Measurements from ENCODE around the gene PITX3. TPM values are rescaled to one million over a fixed set of nuclear protein-coding genes. Genes with fewer than 3 reads are reported as not detected.

The PITX3 gene
- total RNA-seq, 1 donor from 2014 or later = 1.7 TPM

- DNase-seq (ENCODE audit: low read depth) (no peak), FAIRE-seq (no peak)
- Histone ChIP-seq H2AFZ (ENCODE audit: low read depth, low read length) (no peak overlapping the region), H4K20me1 (ENCODE audit: insufficient read depth, low read length) (peaks cover 92% of the 10 kb centered on the region), H3K9me3 (ENCODE audit: insufficient read depth, low read depth, low read length) (no peaks in the 10 kb centered on the region), H3K4me2 (ENCODE audit: low read length) (no peak overlapping the region), H3K27ac (ENCODE audit: low read depth, low read length) (no peak overlapping the region), H3K79me2 (ENCODE audit: insufficient read depth, low read length) (peaks cover 82% of the 10 kb centered on the region), H3K9ac (ENCODE audit: low read length) (no peak overlapping the region), H3K27me3 (ENCODE audit: insufficient read depth, low read length) (no peaks in the 10 kb centered on the region), H3K4me3 (ENCODE audit: insufficient read depth, low read depth, low read length) (no peak overlapping the region), H3K36me3 (ENCODE audit: insufficient read depth, low read length) (peaks cover 14% of the 10 kb centered on the region), H3K4me1 (ENCODE audit: insufficient read depth, low read length) (peaks cover 21% of the 10 kb centered on the region)
- H3K36me3 Mint-ChIP-seq (ENCODE audit: low read depth, unreplicated experiment) = peaks cover 19% of the 10 kb centered on the region
- H3K4me1 Mint-ChIP-seq (ENCODE audit: low read depth, unreplicated experiment) = peaks cover 37% of the 10 kb centered on the region
- no peaks in the 10 kb centered on the region for H3K27me3 Mint-ChIP-seq (ENCODE audit: low read depth, unreplicated experiment)
- H3K4me3 Mint-ChIP-seq (ENCODE audit: unreplicated experiment) = no peak overlapping the region
- no peak overlapping the region for H3K27ac Mint-ChIP-seq (ENCODE audit: unreplicated experiment)
- H3K9me3 Mint-ChIP-seq (ENCODE audit: unreplicated experiment) = no peaks in the 10 kb centered on the region
- TF ChIP-seq EZH2 (IDR thresholded peaks at IDR 0.05; ENCODE audit: insufficient read depth, low read length) (no peak), CTCF (IDR thresholded peaks at IDR 0.05; ENCODE audit: insufficient read depth, low read depth, low read length) (no peak)
These were observed 25.4 kb upstream of the PITX3 start for GRCh38 chr10:102266670-102267069.

- TF ChIP-seq CTCF (IDR thresholded peaks at IDR 0.05; ENCODE audit: insufficient read depth, low read depth, low read length) = no peak
- no peak for TF ChIP-seq EZH2 (IDR thresholded peaks at IDR 0.05; ENCODE audit: insufficient read depth, low read length)
- no peak overlapping the region for H3K4me2 ChIP-seq (ENCODE audit: low read length)
- H3K9me3 Mint-ChIP-seq (ENCODE audit: unreplicated experiment) = no peaks in the 10 kb centered on the region
- H3K27ac Mint-ChIP-seq (ENCODE audit: unreplicated experiment) = no peak overlapping the region
- DNase-seq (ENCODE audit: low read depth) (no peak), FAIRE-seq (no peak)
- H3K9me3 ChIP-seq (ENCODE audit: insufficient read depth, low read depth, low read length) = no peaks in the 10 kb centered on the region
- H3K36me3 ChIP-seq (ENCODE audit: insufficient read depth, low read length) = peaks cover 25% of the 10 kb centered on the region
- H3K27ac ChIP-seq (ENCODE audit: low read depth, low read length) = no peak overlapping the region
- no peak overlapping the region for H3K9ac ChIP-seq (ENCODE audit: low read length)
- H3K4me3 ChIP-seq (ENCODE audit: insufficient read depth, low read depth, low read length) = no peak overlapping the region
- H3K27me3 Mint-ChIP-seq (ENCODE audit: low read depth, unreplicated experiment) = no peaks in the 10 kb centered on the region
- H2AFZ ChIP-seq (ENCODE audit: low read depth, low read length) = no peak overlapping the region
- peaks cover 72% of the 10 kb centered on the region for H3K79me2 ChIP-seq (ENCODE audit: insufficient read depth, low read length)
- no peaks in the 10 kb centered on the region for H3K27me3 ChIP-seq (ENCODE audit: insufficient read depth, low read length)
- H3K4me1 ChIP-seq (ENCODE audit: insufficient read depth, low read length) = peaks cover 21% of the 10 kb centered on the region
- H4K20me1 ChIP-seq (ENCODE audit: insufficient read depth, low read length) = peaks cover 94% of the 10 kb centered on the region
- no peak overlapping the region for H3K4me3 Mint-ChIP-seq (ENCODE audit: unreplicated experiment)
- H3K4me1 Mint-ChIP-seq (ENCODE audit: low read depth, unreplicated experiment) = peaks cover 43% of the 10 kb centered on the region
- H3K36me3 Mint-ChIP-seq (ENCODE audit: low read depth, unreplicated experiment) = peaks cover 19% of the 10 kb centered on the region
These were observed 23.1 kb upstream of the PITX3 start for GRCh38 chr10:102264371-102264770.

DNA sequence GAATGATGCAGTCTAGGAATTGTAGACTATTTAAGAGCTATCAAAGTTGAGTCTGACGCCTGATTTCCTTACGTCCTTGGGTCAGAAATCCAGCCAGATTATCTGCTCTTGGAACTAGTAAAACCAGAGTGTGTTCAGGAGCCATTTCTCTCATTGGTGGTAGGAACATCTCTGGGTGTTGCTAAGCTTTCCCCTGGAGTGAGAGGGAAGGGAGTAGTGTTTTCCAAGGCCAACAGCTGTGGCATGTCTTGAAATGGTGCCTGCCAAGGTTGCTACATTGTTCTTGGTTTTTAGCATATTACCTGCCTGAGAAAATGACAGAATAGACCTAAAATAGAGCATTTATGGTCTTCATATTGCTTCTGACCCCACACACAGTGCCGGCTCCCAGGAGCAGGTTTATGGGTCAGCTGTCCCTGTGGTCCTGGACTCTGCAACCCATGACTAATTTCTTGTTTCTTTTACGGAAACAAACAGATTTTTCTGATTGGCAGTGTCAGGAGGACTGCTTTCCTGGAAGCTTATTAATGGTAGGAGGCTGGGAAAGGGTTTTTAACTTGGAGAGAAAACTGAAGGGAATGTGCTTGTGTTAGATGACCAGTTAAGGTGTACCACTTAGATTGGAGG lies 21.5 kb upstream of the PITX3 start:
- no peaks in the 10 kb centered on the region for H3K27me3 Mint-ChIP-seq (ENCODE audit: low read depth, unreplicated experiment)
- H3K4me1 ChIP-seq (ENCODE audit: insufficient read depth, low read length) = peaks cover 6% of the 10 kb centered on the region
- H3K4me3 Mint-ChIP-seq (ENCODE audit: unreplicated experiment) = no peak overlapping the region
- H3K36me3 ChIP-seq (ENCODE audit: insufficient read depth, low read length) = peaks cover 25% of the 10 kb centered on the region
- H4K20me1 ChIP-seq (ENCODE audit: insufficient read depth, low read length) = peaks cover 92% of the 10 kb centered on the region
- H3K27ac Mint-ChIP-seq (ENCODE audit: unreplicated experiment) = no peak overlapping the region
- peaks cover 74% of the 10 kb centered on the region for H3K79me2 ChIP-seq (ENCODE audit: insufficient read depth, low read length)
- no peak overlapping the region for H2AFZ ChIP-seq (ENCODE audit: low read depth, low read length)
- no peak overlapping the region for H3K9ac ChIP-seq (ENCODE audit: low read length)
- FAIRE-seq = peak; percentile 5
- H3K9me3 ChIP-seq (ENCODE audit: insufficient read depth, low read depth, low read length) = no peaks in the 10 kb centered on the region
- H3K36me3 Mint-ChIP-seq (ENCODE audit: low read depth, unreplicated experiment) = peaks cover 13% of the 10 kb centered on the region
- H3K4me2 ChIP-seq (ENCODE audit: low read length) = no peak overlapping the region
- no peak for DNase-seq (ENCODE audit: low read depth)
- TF ChIP-seq EZH2 (IDR thresholded peaks at IDR 0.05; ENCODE audit: insufficient read depth, low read length) (no peak), CTCF (IDR thresholded peaks at IDR 0.05; ENCODE audit: insufficient read depth, low read depth, low read length) (no peak)
- H3K27me3 ChIP-seq (ENCODE audit: insufficient read depth, low read length) = no peaks in the 10 kb centered on the region
- no peak overlapping the region for H3K4me3 ChIP-seq (ENCODE audit: insufficient read depth, low read depth, low read length)
- no peaks in the 10 kb centered on the region for H3K9me3 Mint-ChIP-seq (ENCODE audit: unreplicated experiment)
- peaks cover 28% of the 10 kb centered on the region for H3K4me1 Mint-ChIP-seq (ENCODE audit: low read depth, unreplicated experiment)
- no peak overlapping the region for H3K27ac ChIP-seq (ENCODE audit: low read depth, low read length)
